GM19372 (cell line): ENCODE results near the gene MLC1.

ENCODE experiments used
- ATAC-seq: cut with Tn5 transposase; IDR thresholded peaks from one replicate; pipeline ENCODE4 v1.9.1; 2021; ENCODE audit warnings: mild to moderate bottlenecking, low read depth, moderate library complexity; ENCODE audit not compliant: unreplicated experiment

The MLC1 gene

DNA sequence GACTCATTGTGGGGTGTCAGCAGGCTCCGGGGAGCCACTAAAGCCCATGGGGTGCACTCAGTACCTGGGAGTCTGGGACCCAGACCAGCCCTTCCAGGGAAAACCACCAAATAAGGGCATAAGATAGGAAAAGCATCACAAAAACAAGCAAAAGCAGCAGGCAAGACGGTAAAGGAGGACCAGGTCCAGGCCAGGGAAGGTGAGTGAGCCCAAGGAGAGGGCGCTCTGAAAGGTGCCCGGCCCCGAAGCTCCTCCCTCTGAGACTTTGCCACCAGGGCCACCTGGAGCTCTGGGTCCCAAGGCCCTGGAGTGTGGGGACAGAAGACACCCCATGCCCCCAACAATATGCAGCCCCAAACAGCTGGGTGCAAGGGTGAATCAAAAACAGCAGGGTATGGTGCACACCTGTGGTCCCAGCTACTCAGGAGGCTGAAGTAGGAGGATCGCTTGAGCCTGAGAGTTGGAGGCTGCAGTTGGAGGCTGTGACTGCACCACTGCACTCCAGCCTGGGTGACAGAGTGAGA, 67.5 kb downstream of the MLC1 start:
- ATAC-seq: no peak

DNA sequence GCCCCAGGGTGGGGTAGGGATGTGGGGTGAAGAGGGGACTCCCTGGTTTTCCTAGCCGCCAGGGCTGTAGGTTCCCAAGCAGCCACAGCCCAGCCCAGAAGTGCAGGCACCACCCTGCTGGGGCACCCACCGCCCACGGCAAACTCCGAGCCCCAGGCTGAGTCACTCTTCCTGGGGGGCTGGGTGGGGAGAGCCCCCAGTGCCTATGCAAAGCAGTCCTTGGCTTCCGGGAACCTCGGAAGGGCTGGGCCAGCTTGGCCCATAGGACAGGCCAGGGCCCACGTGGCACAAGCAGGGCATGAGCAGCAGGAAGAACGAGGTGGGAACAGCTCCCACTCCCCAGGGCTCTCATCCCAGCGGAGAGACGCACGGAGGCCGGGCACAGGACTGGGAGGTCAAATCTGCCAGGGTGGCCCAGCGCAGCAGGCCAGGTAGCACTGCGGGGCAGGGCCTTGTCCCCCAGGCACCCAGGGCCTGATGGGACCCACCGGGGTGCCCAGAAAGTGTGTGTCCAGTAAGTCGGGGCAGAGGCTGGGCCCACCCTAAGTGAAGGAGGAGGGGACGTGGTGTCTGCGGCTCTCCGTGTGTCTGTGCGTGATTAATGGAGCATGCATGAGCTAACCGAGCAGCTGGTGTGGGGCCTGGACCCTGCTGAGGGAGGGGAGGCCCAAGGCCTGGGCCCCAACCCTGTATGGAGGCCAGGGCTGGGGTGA, 68.1 kb downstream of the MLC1 start:
- no peak for ATAC-seq

DNA sequence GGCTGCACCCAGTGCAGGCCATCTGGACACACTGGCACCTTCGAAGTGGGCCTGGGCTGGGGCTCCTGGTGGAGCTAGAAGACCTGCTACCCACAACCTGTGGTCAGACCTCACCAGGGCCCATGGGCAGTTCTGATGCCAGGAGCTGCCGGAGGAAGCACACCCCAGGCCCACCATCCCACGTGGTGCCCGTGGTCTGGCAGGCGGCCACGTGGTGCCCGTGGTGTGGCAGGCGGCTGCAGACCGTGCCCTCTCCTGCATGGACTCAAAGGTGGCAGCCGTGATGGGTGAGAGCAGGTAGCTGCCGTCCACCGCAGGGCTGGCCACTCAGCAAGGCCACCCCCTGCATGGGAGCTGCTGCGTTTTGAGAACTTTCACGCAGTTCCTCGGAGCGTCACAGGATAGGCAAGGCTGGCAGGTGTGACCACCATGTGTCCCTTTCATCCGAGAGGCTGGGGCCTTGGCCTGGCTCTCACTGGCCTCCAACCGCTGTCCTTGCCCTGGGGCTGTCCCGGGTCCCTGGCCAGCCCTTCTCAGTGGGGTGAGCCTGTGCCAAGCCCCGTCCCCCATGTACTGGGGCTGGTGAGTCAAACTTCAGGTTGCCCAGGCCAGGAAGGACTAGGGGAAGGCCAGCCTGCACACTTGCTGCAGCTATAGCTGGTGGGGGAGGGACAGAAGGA, 68.8 kb downstream of the MLC1 start:
- no peak for ATAC-seq

DNA sequence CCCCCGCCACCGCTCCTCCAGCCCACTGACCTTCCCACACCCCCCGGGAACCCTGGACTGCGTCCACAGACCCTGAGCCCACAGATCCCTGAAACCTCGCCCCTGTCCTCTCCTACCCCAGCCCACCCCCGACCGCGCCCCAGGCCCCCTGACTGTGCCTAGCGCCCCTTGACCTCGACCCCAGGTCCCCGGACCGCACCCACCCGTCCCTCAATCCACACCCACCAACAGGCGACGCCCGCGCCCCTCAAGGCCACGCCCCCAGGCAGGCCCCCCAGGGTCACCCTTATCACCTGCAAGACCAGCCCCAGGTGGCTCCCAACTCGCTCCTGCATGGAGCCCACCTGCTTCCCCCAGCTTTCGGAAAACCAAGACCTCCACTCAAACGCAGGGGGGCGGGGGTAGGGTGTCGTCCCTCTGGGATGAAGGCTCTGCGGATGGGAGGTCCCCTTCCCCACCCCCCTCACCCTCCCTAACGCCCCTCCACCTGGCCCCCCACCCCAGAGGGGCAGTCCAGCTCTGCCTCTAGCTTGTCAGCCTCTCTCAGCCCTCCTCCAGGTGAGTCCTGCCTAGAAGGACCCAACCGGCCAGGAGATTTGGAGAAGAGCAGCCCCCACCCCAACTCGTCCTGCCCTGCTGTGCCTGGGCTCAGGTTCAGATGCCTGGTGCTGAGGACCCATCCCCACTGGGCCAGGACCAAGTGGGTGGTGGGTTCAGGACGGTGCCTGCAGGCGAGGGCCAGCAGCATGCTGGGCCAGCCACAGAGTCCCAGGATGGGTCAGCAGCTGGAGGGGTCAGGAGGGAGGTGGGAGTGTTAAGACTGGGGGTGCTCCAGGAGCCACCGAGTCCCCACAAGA, 69.5 kb downstream of the MLC1 start:
- ATAC-seq: no peak

DNA sequence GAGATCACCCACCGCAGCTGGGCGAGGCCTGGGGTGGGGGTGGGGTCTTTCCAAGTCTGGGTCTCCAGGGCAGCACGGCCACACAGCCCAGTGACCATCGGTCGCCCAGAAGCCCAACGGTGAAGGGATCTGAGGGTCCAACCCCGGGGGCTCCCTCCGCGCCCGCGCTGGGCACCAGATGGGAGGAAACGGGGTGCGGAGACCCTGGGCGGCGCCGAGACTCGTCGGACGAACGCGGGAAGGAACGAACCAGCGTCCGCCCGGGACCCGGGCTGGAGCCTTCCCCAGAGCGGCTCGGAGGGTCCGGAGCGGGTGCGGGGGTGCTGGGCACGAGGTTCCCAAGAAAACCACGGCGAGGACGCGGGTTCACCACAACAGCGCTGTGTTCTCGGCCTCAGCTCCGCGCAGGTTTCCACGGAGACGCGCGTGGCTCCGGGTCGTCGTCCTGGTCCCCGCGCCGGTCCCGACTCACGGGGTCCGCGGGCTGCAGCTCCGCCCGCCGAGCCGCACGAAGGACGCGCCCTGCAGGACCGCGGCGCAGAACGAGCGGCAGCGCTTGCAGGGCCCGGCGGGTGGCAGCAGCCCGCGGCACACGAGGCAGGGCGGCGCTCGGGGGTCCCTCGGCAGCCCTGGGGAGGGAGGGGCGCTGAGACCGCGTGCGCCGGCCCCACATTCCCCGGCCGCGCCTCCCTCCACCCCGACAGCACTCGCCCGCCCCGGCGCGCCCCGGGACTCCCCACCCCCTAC, 70.4 kb downstream of the MLC1 start:
- ATAC-seq: no peak

DNA sequence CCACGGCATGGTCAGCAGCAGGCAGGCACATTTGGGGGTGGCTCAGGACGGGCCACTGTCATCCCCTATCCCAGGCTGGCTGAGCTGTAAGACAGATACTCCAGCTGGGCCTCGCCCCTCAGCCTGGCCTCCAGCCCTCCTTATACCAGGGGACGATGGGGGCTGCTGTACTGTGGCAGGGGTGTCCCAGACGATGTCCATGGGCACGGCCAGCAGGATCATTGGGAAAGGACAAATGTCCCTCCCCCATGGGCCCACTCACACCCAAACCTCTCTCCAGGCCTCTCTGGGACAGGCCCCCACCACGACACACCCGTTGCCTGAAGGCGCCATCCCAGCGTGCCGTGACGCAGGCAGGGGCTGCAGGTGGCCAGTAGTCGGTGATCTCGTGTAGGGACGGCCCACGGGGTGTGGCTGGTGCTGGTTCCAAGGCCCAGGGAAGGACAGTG, 71.1 kb downstream of the MLC1 start:
- no peak for ATAC-seq

DNA sequence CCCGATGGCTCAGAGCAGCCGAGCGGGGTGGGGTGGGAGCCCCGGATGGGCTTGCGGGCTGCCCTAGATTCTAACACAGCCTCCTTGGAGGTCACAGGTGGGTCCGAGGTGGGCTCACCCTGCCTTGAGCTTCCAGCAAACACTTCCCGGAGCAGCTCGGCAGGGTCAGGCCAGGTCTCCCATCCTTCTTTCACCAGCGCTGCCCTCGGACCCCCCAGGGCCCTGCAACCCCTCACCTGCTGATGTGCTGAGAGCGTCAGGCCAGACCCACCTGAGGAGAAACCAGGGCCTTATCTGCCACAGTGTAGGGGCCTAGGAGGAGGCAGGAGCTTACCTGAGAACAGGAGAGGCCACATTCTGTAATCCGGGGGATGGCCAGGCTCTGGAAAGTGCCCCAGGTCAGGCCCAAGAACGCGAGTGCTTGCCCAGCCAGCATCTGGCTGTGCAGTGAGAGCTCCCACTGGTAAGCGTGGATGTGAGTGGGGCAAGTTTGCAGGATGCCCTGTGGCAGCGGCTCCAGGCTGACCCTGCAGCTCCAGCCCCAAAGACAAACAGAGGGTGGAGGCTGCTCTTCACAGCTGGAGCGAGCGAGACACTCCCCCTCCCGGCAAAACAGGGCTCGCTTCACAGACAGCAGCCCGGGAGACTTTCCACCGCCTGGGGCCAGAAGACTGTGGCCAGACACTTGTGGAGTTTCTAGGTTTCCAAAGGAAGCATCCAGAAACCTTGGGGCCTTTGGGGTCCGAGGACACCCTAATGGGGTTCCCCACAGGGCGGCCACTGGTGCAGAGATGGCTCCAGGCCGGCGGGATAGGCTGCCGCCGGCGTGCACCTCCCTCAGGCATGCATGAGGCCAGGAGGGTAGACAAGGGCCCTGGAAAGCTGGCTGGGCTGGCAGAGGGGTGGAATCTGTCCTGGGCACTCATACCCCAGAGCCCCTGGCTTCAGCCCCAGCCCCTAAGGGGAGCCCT, 72.7 kb downstream of the MLC1 start, which contains the start of gene IL17REL:
Gene IL17REL (minus strand): TSS at position 555 of the 971 bp plus-strand sequence. CDS start 119 bp downstream, at position 436.
- no peak for ATAC-seq

DNA sequence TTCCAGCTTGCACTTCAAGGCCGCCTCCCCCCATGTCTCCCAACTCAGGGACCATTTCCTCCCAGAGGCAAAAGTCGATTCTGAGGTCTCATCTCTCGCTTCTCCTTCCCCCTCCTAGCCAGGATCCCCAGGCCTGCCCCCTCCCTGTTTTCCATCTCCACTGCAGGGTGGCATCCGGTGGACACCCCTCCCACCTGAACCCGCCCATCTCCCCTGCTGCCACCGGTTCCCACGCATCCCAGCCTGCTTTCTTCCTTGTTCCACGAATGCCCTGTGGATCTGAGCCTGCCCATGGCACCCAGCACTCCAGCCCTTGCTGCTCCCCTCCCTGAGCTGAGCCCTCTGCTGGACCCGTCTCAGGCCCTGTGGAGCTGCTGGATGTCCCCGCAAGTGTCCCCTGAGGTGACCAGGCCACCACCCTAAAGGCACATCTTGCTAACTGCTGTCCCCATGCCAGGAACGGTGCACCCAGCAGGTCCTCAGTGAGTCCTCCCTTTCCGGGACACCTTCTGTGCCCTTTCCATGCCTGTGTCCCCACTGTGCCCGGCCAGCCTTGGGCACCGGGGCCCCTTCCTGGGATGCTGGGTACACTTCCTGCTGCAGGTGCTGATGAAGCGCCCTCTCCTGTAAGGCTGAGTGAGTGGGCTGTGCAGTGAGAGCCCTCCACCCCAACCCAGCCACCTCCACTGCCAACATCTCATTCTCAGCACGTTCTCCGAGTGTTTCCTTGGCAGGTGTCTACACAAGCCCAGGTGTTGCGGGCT, 73.6 kb downstream of the MLC1 start:
- no peak for ATAC-seq

DNA sequence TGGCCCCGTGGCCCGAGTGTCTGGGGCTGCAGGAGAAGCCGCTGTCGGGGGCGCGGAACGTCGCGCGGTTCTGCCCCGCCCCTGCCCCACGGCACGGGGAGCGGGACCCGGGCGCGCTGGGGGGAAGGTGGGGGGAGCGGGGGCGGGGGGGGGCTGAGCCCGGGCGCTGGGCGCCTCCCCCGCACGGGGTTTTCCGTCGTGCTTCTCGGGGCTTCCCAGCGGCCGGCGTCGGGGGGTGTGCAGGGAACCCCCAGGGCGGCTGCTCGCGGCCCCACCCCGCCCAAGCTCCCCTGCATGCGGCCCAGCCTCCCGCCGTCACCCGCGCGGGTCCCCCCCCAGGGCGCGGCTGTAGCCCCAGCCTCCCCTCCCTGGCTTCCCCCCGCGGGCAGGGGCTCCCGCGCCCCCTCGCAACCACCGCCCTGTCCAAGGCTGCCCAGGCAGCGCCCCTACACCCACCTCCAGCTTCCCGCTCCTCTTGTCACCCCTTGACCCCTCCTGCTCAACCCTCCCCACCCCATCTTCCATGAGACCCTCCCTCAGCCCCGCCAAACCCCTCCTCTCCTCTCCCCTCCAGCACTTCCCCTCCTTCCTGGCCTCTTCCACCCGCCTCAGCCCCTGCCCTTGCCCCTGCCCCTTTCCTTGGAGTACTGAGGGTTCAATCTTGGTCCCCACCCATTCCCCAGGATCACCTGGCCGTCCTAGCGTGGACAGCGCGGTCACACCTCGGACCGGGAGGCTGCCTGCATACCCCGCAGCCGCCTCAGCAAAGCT, 74.4 kb downstream of the MLC1 start:
- no peak for ATAC-seq

DNA sequence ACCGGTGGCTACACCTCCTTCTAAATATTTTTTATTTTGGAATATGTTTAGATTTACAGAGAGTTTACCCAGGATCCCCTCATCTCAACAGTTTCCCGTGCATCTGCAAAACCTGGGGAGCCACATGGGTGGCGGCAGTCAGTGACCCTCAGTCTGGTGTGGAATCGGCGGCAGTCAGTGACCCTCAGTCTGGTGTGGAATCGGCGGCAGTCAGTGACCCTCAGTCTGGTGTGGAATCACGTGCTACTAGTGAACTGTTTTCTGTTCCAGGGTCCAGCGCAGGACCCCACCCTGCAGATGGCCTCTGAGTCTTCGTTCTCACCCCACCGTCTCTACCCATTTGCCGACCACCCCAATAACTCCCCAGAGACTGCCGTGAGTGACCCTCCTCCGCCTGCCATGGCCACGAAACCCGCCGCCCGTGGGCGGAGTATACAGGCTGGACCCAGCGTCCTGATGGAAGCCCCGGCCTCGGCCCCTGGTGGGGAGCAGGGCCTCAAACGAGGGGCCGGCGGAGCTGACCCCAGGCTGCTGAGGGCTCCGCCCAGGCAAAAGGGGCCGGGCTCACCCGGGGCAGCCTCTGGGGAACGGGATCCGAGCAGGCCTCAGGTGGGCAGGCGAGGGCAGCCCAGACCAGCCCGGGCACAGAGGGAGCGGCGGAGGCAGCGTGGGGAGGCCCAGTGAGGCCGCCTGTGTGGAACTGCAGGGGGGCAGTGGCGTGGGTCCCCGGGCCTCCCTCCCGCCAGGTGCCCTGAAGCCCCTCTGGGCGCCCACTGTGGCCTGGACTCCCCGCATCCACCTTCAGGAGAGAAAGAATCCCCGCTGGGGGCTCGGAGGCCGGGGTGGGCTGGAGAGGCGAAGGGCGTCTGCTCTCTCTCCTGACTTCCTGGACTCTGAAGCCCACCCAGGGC, 75.2 kb downstream of the MLC1 start:
- ATAC-seq: no peak
